Cardiac muscle cell (in vitro differentiated cells and primary cell): Measurements from ENCODE around the gene NRG3. TPM values are rescaled to one million over a fixed set of nuclear protein-coding genes. Genes with fewer than 3 reads are reported as not detected.
"Not testable (repeated sequence)": the region's sequence is repeated elsewhere in the genome, so short reads cannot be mapped to it uniquely, and the experiment has no call there.

Experiments used
- DNase-seq, 2 donors: peaks; one replicate each; pipeline versions ENCODE4 v3.0.0 to v3.0.0-alpha.2; 2010 to 2017; ENCODE audit warnings: low read depth in 1 of 2, low spot score in 1 of 2
- H3K27ac ChIP-seq: fragments of 200-600 bp; sonication (generic); 2 replicates; pipeline ENCODE4 v1.5.1; 2016
- H3K27me3 ChIP-seq: fragments of 200-600 bp; sonication (generic); 2 replicates; pipeline ENCODE4 v1.6.0; 2016; ENCODE audit warnings: control low read depth
- H3K36me3 ChIP-seq: fragments of 200-600 bp; sonication (generic); 2 replicates; pipeline ENCODE4 v1.5.1; 2016; ENCODE audit warnings: control low read depth
- H3K4me1 ChIP-seq: fragments of 200-600 bp; sonication (generic); 2 replicates; pipeline ENCODE4 v1.8.1; 2017; ENCODE audit warnings: low read depth, mild to moderate bottlenecking, mixed run types
- H3K4me3 ChIP-seq: fragments of 200-600 bp; sonication (generic); 2 replicates; pipeline ENCODE4 v1.5.1; 2016; ENCODE audit warnings: mild to moderate bottlenecking
- H3K9me3 ChIP-seq: fragments of 200-600 bp; sonication (generic); 2 replicates; pipeline ENCODE4 v1.5.1; 2017; ENCODE audit warnings: low read depth, mild to moderate bottlenecking, control low read depth
- polyA plus RNA-seq: library from polyadenylated mRNA; unstranded; fragments of >200 nt; fragmentation: Nextera tagmentation; extraction: Ambion mirVana; gene quantifications from 2 replicates; pipeline ENCODE4 v1.2.1, GENCODE V29; 2016
- total RNA-seq: library from RNA; depleted of rRNA; stranded (reverse); fragments of >200 nt; gene quantifications from 2 replicates; pipeline ENCODE4 v1.2.3, GENCODE V29; 2016
- TF ChIP-seq, protein P1 (sequence below): IDR thresholded peaks from 2 replicates; pipeline ENCODE4 v1.5.1; 2012; ENCODE audit warnings: low read depth, mild to moderate bottlenecking, low read length

NRG3 gene
- total and polyA plus RNA-seq, 2 experiments from 2014 or later, result 0.48 to 0.55 TPM

- TF ChIP-seq, protein P1, sequence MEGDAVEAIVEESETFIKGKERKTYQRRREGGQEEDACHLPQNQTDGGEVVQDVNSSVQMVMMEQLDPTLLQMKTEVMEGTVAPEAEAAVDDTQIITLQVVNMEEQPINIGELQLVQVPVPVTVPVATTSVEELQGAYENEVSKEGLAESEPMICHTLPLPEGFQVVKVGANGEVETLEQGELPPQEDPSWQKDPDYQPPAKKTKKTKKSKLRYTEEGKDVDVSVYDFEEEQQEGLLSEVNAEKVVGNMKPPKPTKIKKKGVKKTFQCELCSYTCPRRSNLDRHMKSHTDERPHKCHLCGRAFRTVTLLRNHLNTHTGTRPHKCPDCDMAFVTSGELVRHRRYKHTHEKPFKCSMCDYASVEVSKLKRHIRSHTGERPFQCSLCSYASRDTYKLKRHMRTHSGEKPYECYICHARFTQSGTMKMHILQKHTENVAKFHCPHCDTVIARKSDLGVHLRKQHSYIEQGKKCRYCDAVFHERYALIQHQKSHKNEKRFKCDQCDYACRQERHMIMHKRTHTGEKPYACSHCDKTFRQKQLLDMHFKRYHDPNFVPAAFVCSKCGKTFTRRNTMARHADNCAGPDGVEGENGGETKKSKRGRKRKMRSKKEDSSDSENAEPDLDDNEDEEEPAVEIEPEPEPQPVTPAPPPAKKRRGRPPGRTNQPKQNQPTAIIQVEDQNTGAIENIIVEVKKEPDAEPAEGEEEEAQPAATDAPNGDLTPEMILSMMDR, result no peak
- Histone ChIP-seq H3K9me3 (no peaks in the 10 kb centered on the region), H3K4me3 (no peak overlapping the region), H3K4me1 (no peaks in the 10 kb centered on the region), H3K36me3 (no peaks in the 10 kb centered on the region), H3K27ac (no peak overlapping the region), H3K27me3 (no peaks in the 10 kb centered on the region)
- DNase-seq, result no peak
These were observed 1078.3 kb downstream of the NRG3 start for GRCh38 chr10:82953331-82953730.

DNA sequence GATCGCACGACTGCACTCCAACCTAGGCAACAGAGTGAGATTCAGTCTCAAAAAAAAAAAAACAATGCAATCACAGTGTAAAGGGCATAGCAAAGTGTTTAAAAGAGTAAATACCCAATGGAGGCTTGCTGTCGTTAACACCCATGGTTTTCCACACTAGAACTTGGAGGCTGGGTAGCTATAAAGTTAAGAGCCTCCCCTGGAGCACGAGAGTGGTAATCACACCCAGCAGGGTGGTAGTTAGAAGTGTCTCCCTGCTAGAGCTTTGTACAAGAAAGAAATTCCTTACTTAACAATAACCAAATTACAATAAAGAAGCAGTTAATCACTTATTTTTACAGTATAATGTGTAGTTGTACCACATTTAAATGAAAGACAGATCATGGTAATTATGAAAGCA lies 1078.9 kb downstream of the NRG3 start:
- TF ChIP-seq, protein P1, result no peak
- Histone ChIP-seq H3K27ac (no peak overlapping the region), H3K4me3 (no peak overlapping the region), H3K36me3 (no peaks in the 10 kb centered on the region), H3K27me3 (no peaks in the 10 kb centered on the region), H3K9me3 (no peaks in the 10 kb centered on the region), H3K4me1 (no peaks in the 10 kb centered on the region)
- DNase-seq, result no peak

GRCh38 chr10:82960421-82961060 lies 1085.5 kb downstream of the NRG3 start:
- not testable (repeated sequence) for H3K9me3 ChIP-seq, H3K4me3 ChIP-seq, DNase-seq, H3K27me3 ChIP-seq, H3K36me3 ChIP-seq, H3K27ac ChIP-seq
- peaks cover 16% of the 10 kb centered on the region for H3K4me1 ChIP-seq

GRCh38 chr10:82961864-82962263 lies 1086.9 kb downstream of the NRG3 start:
- Histone ChIP-seq H3K4me1 (peaks cover 16% of the 10 kb centered on the region), H3K4me3 (no peak overlapping the region), H3K27me3 (no peaks in the 10 kb centered on the region), H3K27ac (no peak overlapping the region), H3K36me3 (no peaks in the 10 kb centered on the region), H3K9me3 (no peaks in the 10 kb centered on the region)
- TF ChIP-seq, protein P1, result no peak
- DNase-seq, result no peak

GRCh38 chr10:82966130-82966529 lies 1091.1 kb downstream of the NRG3 start:
- Histone ChIP-seq H3K36me3 (no peaks in the 10 kb centered on the region), H3K4me1 (peaks cover 16% of the 10 kb centered on the region), H3K4me3 (no peak overlapping the region), H3K27me3 (no peaks in the 10 kb centered on the region), H3K9me3 (no peaks in the 10 kb centered on the region), H3K27ac (no peak overlapping the region)
- DNase-seq, result no peak
- TF ChIP-seq, protein P1, result no peak

DNA sequence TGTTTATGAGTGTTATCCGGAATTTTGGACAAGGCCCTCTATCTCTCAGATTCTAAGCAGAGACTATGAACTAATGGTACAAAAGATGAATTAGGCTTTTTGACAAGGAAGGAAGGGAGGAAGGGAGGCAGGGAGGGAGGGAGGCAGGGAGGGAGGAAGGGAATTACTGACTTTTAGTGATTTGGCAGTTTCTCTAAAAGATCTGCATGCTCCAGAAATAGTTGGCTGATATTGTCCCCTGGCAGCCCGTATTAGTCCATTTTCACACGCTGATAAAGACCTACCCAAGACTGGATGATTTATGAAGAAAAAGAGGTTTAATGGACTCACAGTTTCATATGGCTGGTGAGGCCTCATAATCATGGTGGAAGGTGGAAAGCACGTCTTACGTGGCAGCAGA lies 1093.5 kb downstream of the NRG3 start:
- Histone ChIP-seq H3K9me3 (no peaks in the 10 kb centered on the region), H3K4me3 (no peak overlapping the region), H3K27ac (no peak overlapping the region), H3K36me3 (no peaks in the 10 kb centered on the region), H3K27me3 (no peaks in the 10 kb centered on the region), H3K4me1 (peaks cover 16% of the 10 kb centered on the region)
- TF ChIP-seq, protein P1, result no peak
- no peak for DNase-seq
